ENCODE results near the gene MUS81.

Gene MUS81

GRCh38 chr11:65861533-65862183 is 1.4 kb downstream of the MUS81 start:
- no peak for DNase-seq

GRCh38 chr11:65862191-65862735 is 2.0 kb downstream of the MUS81 start:
- DNase-seq = no peak

GRCh38 chr11:65862941-65863888 is 3.0 kb downstream of the MUS81 start:
- peak in 1 of 2 experiments; percentile 29 for DNase-seq

- DNase-seq = no peak
These were observed 3.9 kb downstream of the MUS81 start for GRCh38 chr11:65863889-65864705.

- no peak for DNase-seq
These were observed 4.7 kb downstream of the MUS81 start for GRCh38 chr11:65864706-65865471.

GRCh38 chr11:65865550-65866172 is 5.4 kb downstream of the MUS81 start:
- DNase-seq = no peak

- DNase-seq = no peak
These were observed 6.5 kb downstream of the MUS81 start for GRCh38 chr11:65866509-65867283.

GRCh38 chr11:65867284-65868071 is 7.2 kb downstream of the MUS81 start:
- no peak for DNase-seq

GRCh38 chr11:65868076-65868667 is 7.9 kb downstream of the MUS81 start:
- DNase-seq = peak in 1 of 2 experiments; percentile 29

GRCh38 chr11:65868907-65869306 is 8.7 kb downstream of the MUS81 start:
- DNase-seq = no peak

- no peak for DNase-seq
These were observed 9.5 kb downstream of the MUS81 start for GRCh38 chr11:65869643-65870306.

GRCh38 chr11:65870307-65870658 is 10.1 kb downstream of the MUS81 start:
- no peak for DNase-seq

- DNase-seq = no peak
These were observed 10.8 kb downstream of the MUS81 start for GRCh38 chr11:65870706-65871681.

- DNase-seq = no peak
These were observed 11.7 kb downstream of the MUS81 start for GRCh38 chr11:65871811-65872548.

GRCh38 chr11:65872586-65873317 is 12.5 kb downstream of the MUS81 start, which contains the start of gene EFEMP2:
EFEMP2 (minus strand) TSS chr11:65872800; CDS start chr11:65872354, 446 bp downstream.
- DNase-seq = no peak
